Thymus (tissue), 11 donors: Measurements from ENCODE around the gene DRC3. TPM values are rescaled to one million over a fixed set of nuclear protein-coding genes. Genes with fewer than 3 reads are reported as not detected.
A peak's percentile ranks its signal among the peaks of the same experiment; 100 is the strongest.

Experiments used
- DNase-seq, 9 donors: peaks; one replicate each; pipeline ENCODE4 v3.0.0-alpha.2; 2013; ENCODE audit warnings: low spot score in 9 of 9, low read depth in 6 of 9, missing footprints in 1 of 9
- H3K27ac ChIP-seq, 2 donors: one replicate each; pipeline ENCODE4 v1.5.1; 2013; ENCODE audit warnings: control low read depth in 1 of 2, low read depth in 1 of 2, low read length in 1 of 2, mild to moderate bottlenecking in 1 of 2, moderate library complexity in 1 of 2
- H3K27me3 ChIP-seq, 2 donors: one replicate each; pipeline ENCODE4 v1.5.1; 2013; ENCODE audit warnings: low read length in 1 of 2; ENCODE audit not compliant: control insufficient read depth in 2 of 2, insufficient read depth in 1 of 2
- H3K36me3 ChIP-seq, 2 donors: one replicate each; pipeline ENCODE4 v1.5.1; 2013; ENCODE audit warnings: low read length in 1 of 2, mild to moderate bottlenecking in 1 of 2, moderate library complexity in 1 of 2; ENCODE audit not compliant: control insufficient read depth in 2 of 2, insufficient read depth in 2 of 2
- H3K4me1 ChIP-seq, 2 donors: one replicate each; pipeline ENCODE4 v1.5.1; 2013; ENCODE audit warnings: low read length in 2 of 2; ENCODE audit not compliant: control insufficient read depth in 2 of 2, insufficient read depth in 2 of 2
- H3K4me3 ChIP-seq, 2 donors: one replicate each; pipeline ENCODE4 v1.5.1; 2013; ENCODE audit warnings: low read length in 2 of 2, control low read depth in 1 of 2, mild to moderate bottlenecking in 1 of 2
- H3K9me3 ChIP-seq, 2 donors: one replicate each; pipeline ENCODE4 v1.5.1; 2013; ENCODE audit warnings: low read length in 1 of 2, mild to moderate bottlenecking in 1 of 2; ENCODE audit not compliant: control insufficient read depth in 2 of 2, insufficient read depth in 1 of 2
- WGBS: extraction: QIAGEN DNeasy Blood & Tissue Kit; methylation state at CpG from one replicate; pipeline ENCODE4 v1.1.7; 2013; 5-methylcytosine and 5-hydroxymethylcytosine counted together
- polyA plus RNA-seq: library from polyadenylated mRNA; stranded (reverse); fragments of 200-250 nt; gene quantifications from one replicate; pipeline ENCODE4 v1.2.3, GENCODE V29; 2013
- total RNA-seq: library from RNA; stranded (reverse); fragments of 120-200 nt; gene quantifications from one replicate; pipeline ENCODE4 v1.2.4, GENCODE V29; 2013
- donor health status: healthy.

Gene DRC3
- total and polyA plus RNA-seq, 2 donors: 1.3 to 3.3 TPM

GRCh38 chr17:18028114-18028951, 55.7 kb downstream of the DRC3 start:
- H3K27ac ChIP-seq: no peak overlapping the region
- H3K4me3 ChIP-seq: no peak overlapping the region
- no peaks in the 10 kb centered on the region for H3K9me3 ChIP-seq
- H3K4me1 ChIP-seq: peaks cover 0 to 7% of the 10 kb centered on the region in 2 donors
- no peak for DNase-seq
- H3K36me3 ChIP-seq: peaks cover 25 to 27% of the 10 kb centered on the region in 2 donors
- no peaks in the 10 kb centered on the region for H3K27me3 ChIP-seq
- 95% methylated on average over 11 of the region's 11 CpGs for WGBS

- Histone ChIP-seq H3K4me1 (peaks cover 0 to 7% of the 10 kb centered on the region in 2 donors), H3K4me3 (no peak overlapping the region), H3K9me3 (no peaks in the 10 kb centered on the region), H3K27ac (no peak overlapping the region), H3K36me3 (peaks cover 24 to 26% of the 10 kb centered on the region in 2 donors), H3K27me3 (no peaks in the 10 kb centered on the region)
- DNase-seq: no peak
- WGBS: 97% methylated on average over 8 of the region's 8 CpGs
These were observed 56.4 kb downstream of the DRC3 start for GRCh38 chr17:18028952-18029540.

GRCh38 chr17:18031955-18032354, 59.3 kb downstream of the DRC3 start:
- no peak for DNase-seq
- Histone ChIP-seq H3K9me3 (no peaks in the 10 kb centered on the region), H3K4me3 (no peak overlapping the region), H3K36me3 (peaks cover 6 to 11% of the 10 kb centered on the region in 2 donors), H3K27me3 (no peaks in the 10 kb centered on the region), H3K4me1 (peaks cover 0 to 5% of the 10 kb centered on the region in 2 donors), H3K27ac (no peak overlapping the region)
- 88% methylated on average over 2 of the region's 2 CpGs for WGBS

- WGBS: 41% methylated on average over 5 of the region's 5 CpGs
- H3K27me3 ChIP-seq: no peaks in the 10 kb centered on the region
- H3K4me1 ChIP-seq: peaks cover 10 to 22% of the 10 kb centered on the region in 2 donors
- H3K27ac ChIP-seq: no peak overlapping the region
- H3K36me3 ChIP-seq: no peaks in the 10 kb centered on the region
- no peaks in the 10 kb centered on the region for H3K9me3 ChIP-seq
- H3K4me3 ChIP-seq: no peak overlapping the region
- peak; percentile 43 to 90 (median 76) for DNase-seq
These were observed 60.9 kb downstream of the DRC3 start for GRCh38 chr17:18033442-18034099.

DNA sequence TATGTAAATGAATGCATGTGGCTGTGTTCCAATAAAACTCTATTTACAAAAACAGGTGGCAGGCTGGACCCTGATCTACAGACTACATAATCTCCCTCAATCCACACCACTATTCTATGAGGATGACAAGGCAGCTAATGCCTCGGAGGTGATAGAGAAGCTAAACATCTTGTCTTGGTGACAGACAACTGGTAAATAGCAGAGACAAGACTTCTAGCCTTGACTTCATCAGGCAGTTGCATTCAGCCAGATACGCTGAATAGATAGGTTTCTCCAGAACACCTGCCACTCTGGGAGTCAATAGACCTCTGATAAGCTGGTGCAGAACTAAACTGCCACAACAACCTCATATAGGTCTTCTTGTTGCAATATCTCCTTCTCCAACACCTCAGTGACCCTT, 63.0 kb downstream of the DRC3 start:
- Histone ChIP-seq H3K36me3 (no peaks in the 10 kb centered on the region), H3K27me3 (no peaks in the 10 kb centered on the region), H3K4me1 (peaks cover 21 to 31% of the 10 kb centered on the region in 2 donors), H3K9me3 (no peaks in the 10 kb centered on the region), H3K27ac (no peak overlapping the region), H3K4me3 (no peak overlapping the region)
- DNase-seq: no peak
- WGBS: 98% methylated on average over 2 of the region's 2 CpGs

- H3K4me1 ChIP-seq: peaks cover 21 to 38% of the 10 kb centered on the region in 2 donors
- no peaks in the 10 kb centered on the region for H3K36me3 ChIP-seq
- H3K9me3 ChIP-seq: no peaks in the 10 kb centered on the region
- no peak overlapping the region for H3K27ac ChIP-seq
- H3K27me3 ChIP-seq: no peaks in the 10 kb centered on the region
- H3K4me3 ChIP-seq: no peak overlapping the region
- 15% methylated on average over 6 of the region's 6 CpGs for WGBS
- no peak for DNase-seq
These were observed 64.8 kb downstream of the DRC3 start for GRCh38 chr17:18037486-18037885.

DNA sequence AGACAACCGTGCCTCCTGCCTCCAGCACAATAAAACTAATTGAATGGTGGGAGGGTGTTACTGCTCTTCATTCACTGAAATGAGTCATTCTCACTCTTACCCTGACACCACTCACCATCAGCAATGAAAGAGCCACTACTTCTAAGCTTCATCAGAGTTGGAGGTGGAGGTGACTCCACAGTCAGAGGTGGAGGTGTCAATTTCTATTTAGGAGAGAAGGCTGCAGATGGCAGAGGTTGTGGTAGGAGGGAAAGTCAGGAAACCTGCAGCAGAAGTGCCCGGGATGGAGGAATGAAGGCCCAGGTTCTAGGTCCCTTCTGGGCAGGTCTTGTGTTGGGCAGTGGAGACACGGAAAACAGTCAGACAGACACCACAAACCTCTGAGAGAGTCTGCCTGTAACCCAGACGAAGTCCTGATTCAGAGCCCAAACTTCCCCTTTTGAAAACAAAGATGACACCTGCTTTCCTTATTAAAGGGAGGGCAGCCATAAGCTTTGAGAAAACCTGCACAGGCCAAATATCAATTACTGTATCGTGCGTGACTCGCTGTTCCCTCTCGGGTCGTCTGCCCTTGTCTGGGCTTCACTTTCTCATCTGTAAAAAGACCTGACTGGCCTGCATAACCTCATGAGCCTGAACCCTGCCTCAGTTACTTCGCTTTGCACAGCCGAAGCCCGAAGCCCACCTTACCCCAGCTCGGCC, 65.6 kb downstream of the DRC3 start:
- Histone ChIP-seq H3K4me3 (peak overlapping the region; percentile 79 to 89), H3K27me3 (no peaks in the 10 kb centered on the region), H3K9me3 (no peaks in the 10 kb centered on the region), H3K4me1 (peaks cover 21 to 34% of the 10 kb centered on the region in 2 donors), H3K36me3 (no peaks in the 10 kb centered on the region), H3K27ac (peak overlapping the region; percentile 3 to 50)
- DNase-seq: peak in 2 of 9 donors; percentile 21 to 41
- WGBS: 5% methylated on average over 13 of the region's 13 CpGs

DNA sequence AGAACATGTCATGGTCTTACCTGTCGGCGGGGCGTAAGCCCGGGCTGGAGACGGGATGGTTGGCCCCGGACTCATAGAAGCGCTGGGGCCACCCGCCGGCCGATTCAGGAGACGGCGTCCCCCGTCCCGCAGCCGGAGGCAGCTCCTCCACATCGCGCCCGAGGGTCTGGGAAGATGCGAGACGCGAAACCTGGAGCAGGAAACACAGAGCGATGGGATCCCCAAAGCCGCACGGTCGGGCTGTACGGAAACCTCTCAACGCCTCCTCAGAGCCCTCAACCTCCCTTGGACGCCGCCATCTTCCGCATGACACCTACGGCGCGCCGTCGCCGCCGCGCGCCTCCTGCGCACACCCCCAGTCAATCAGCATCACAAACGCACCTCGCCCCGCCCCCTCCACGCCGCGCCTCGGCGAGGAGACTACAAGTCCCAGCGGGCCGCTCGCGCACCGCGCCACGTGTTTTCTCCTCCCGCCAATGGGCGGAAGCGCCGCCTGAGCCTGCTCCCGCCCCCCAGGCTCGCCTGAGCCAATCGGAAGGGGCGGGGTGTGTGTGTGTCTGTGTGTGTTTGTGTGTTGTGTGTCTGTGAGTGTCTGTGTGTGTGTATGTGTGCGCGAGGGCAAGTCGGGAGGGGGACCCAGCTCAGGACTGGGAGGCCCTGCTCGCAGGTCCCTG, 66.3 kb downstream of the DRC3 start, which contains the start of the genes ATPAF2 and GID4:
Gene ATPAF2 (minus strand): TSS at position 308 of the 674 bp plus-strand sequence. CDS start 155 bp downstream, at position 153.
Gene GID4 (plus strand): TSS at position 548 of the 674 bp plus-strand sequence. CDS start 57 bp downstream, at position 605.
- peak within 1 kb of the TSS; percentile 79 to 89 for H3K4me3 ChIP-seq
- H3K27me3 ChIP-seq: no peaks in the 10 kb centered on the region
- H3K36me3 ChIP-seq: no peaks in the 10 kb centered on the region
- under 1% methylated on average over 67 of the region's 67 CpGs for WGBS
- H3K4me1 ChIP-seq: peaks cover 21 to 34% of the 10 kb centered on the region in 2 donors
- peak within 1 kb of the TSS; percentile 50 to 74 for H3K27ac ChIP-seq
- no peaks in the 10 kb centered on the region for H3K9me3 ChIP-seq
- DNase-seq: peak; percentile 89 to 100 (median 99)
